GM21576 (cell line): ENCODE data around the gene GLIPR1L1.

ENCODE experiments used
- ATAC-seq: cut with Tn5 transposase; IDR thresholded peaks from one replicate; pipeline ENCODE4 v1.9.1; 2021; ENCODE audit warnings: mild to moderate bottlenecking, moderate library complexity; ENCODE audit not compliant: unreplicated experiment

The GLIPR1L1 gene

GRCh38 chr12:75349946-75350345 is 15.5 kb downstream of the GLIPR1L1 start:
- ATAC-seq: no peak

GRCh38 chr12:75350413-75350812 is 15.9 kb downstream of the GLIPR1L1 start:
- no peak for ATAC-seq

GRCh38 chr12:75354011-75354410 is 19.5 kb downstream of the GLIPR1L1 start:
- ATAC-seq: no peak

GRCh38 chr12:75360920-75361319 is 26.4 kb downstream of the GLIPR1L1 start:
- ATAC-seq: no peak

GRCh38 chr12:75361408-75361807 is 26.9 kb downstream of the GLIPR1L1 start:
- no peak for ATAC-seq

- no peak for ATAC-seq
Observed at GRCh38 chr12:75364919-75365318, 30.4 kb downstream of the GLIPR1L1 start.

- peak; percentile 75 for ATAC-seq
Observed at GRCh38 chr12:75366629-75367028, 32.2 kb downstream of the GLIPR1L1 start.

GRCh38 chr12:75374971-75375370 is 40.5 kb downstream of the GLIPR1L1 start:
- ATAC-seq: no peak

GRCh38 chr12:75378354-75378753 is 43.9 kb downstream of the GLIPR1L1 start:
- no peak for ATAC-seq

GRCh38 chr12:75389061-75389460 is 54.6 kb downstream of the GLIPR1L1 start:
- ATAC-seq: no peak

GRCh38 chr12:75389706-75390105 is 55.2 kb downstream of the GLIPR1L1 start:
- no peak for ATAC-seq

- no peak for ATAC-seq
Observed at GRCh38 chr12:75390156-75390898, 55.9 kb downstream of the GLIPR1L1 start.

GRCh38 chr12:75390899-75391538 is 56.5 kb downstream of the GLIPR1L1 start, which contains the start of gene GLIPR1L2:
Gene GLIPR1L2, plus strand, starts transcription at chr12:75391089. Its CDS starts 28 bp downstream, at chr12:75391117.
- peak; percentile 96 for ATAC-seq

GRCh38 chr12:75404231-75404630 is 69.8 kb downstream of the GLIPR1L1 start:
- no peak for ATAC-seq

- ATAC-seq: no peak
Observed at GRCh38 chr12:75407683-75408082, 73.2 kb downstream of the GLIPR1L1 start.

GRCh38 chr12:75409830-75410229 is 75.4 kb downstream of the GLIPR1L1 start:
- ATAC-seq: no peak

GRCh38 chr12:75414671-75415070 is 80.2 kb downstream of the GLIPR1L1 start:
- no peak for ATAC-seq

GRCh38 chr12:75419841-75420240 is 85.4 kb downstream of the GLIPR1L1 start:
- ATAC-seq: no peak
